ENCODE results near the gene RS1. TPM values are rescaled to one million over a fixed set of nuclear protein-coding genes. Genes with fewer than 3 reads are reported as not detected.

Gene RS1
- total and polyA plus RNA-seq, 2 donors (not counting 3 experiments of a cell fraction or from before 2014, with no cell fraction given): not detected

DNA sequence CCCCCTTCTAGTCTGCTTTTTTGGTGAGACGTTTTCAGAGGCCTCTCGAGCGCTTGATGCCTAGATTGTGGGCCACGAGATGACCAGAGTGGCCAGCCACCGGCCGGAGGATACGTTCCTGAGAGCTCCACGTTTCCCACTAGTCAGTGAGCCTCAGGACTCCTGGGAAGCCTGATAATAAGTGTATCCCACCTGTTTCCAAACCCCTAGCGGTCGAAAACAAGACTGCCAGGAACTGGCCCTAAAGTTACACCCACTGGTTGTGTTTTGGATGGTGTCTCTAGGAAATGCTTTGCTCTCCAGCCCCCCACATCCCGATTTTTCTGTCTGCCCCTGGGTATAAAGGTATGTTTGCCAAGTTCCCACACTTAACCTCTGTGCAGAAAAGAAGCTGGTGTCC is 4.6 kb upstream of the RS1 start:
- H3K27ac ChIP-seq (ENCODE audit: insufficient read depth, low read depth, low read length): no peak overlapping the region
- intact Hi-C loops (cut with micrococcal nuclease) (loop anchor here (5.0 to 10.0 kb wide), 3 partner anchors 211 to 658 kb away; partner anchors contain the start of gene PHKA2), dilution Hi-C loops (cut with MboI; ENCODE audit: extremely low pct_ligation_motif_present, low sequenced_read_pairs) (no loop called here)
- no peak for DNase-seq (ENCODE audit: low read depth, low spot score)
- no peaks in the 10 kb centered on the region for H3K79me2 ChIP-seq (ENCODE audit: control insufficient read depth, insufficient read depth, low read length)
- no peaks in the 10 kb centered on the region for H3K27me3 ChIP-seq (ENCODE audit: control insufficient read depth in 2 of 2, insufficient read depth in 2 of 2, low read length in 2 of 2)
- no peaks in the 10 kb centered on the region for H3K36me3 ChIP-seq (ENCODE audit: control insufficient read depth in 2 of 2, extremely low read depth in 1 of 2, insufficient read depth in 2 of 2, low read length in 2 of 2)
- no peak overlapping the region for H3K4me3 ChIP-seq (replicated peaks in 1 of 3; ENCODE audit: insufficient read depth in 1 of 3, low read depth in 1 of 3, low read length in 3 of 3)
- H3K9me3 ChIP-seq (replicated peaks; ENCODE audit: control insufficient read depth, insufficient read depth, low read length): no peaks in the 10 kb centered on the region
- CTCF ChIA-PET: interaction anchor here (0.9 to 2.6 kb wide), 2 partner anchors 11 to 252 kb away, joined by 3 to 13 read pairs; partner anchors contain the start of gene CDKL5
- no peaks in the 10 kb centered on the region for H3K4me1 ChIP-seq (ENCODE audit: control insufficient read depth, extremely low read depth, insufficient read depth, low read length)
- no peaks in the 10 kb centered on the region for H3K9me1 ChIP-seq (replicated peaks; ENCODE audit: control insufficient read depth, extremely low read depth, insufficient read depth, low read length)
- BruUV-seq (replicated peaks): no TSS peak
- TF ChIP-seq FOS (IDR thresholded peaks at IDR 0.05; ENCODE audit: borderline replicate concordance, insufficient read depth, low read length): no peak
- peak in 1 of 2 donors; percentile 24 for TF ChIP-seq CTCF (IDR thresholded peaks at IDR 0.05; ENCODE audit: extremely low read depth in 1 of 2, insufficient read depth in 1 of 2, low read depth in 1 of 2, low read length in 2 of 2)
- no peak for FAIRE-seq
- H2AFZ ChIP-seq (ENCODE audit: low read depth, low read length): no peak overlapping the region
- POLR2A ChIA-PET: no interaction called here
- no peaks in the 10 kb centered on the region for H4K20me1 ChIP-seq (replicated peaks; ENCODE audit: control insufficient read depth, extremely low read depth, insufficient read depth, low read length)
- H3K4me2 ChIP-seq (ENCODE audit: insufficient read depth, low read length): no peak overlapping the region
- no peak overlapping the region for H3K9ac ChIP-seq (replicated peaks; ENCODE audit: extremely low read depth, insufficient read depth, low read length)

- Histone ChIP-seq H3K4me2 (ENCODE audit: insufficient read depth, low read length) (no peak overlapping the region), H3K27ac (ENCODE audit: insufficient read depth, low read depth, low read length) (no peak overlapping the region), H3K9me3 (replicated peaks; ENCODE audit: control insufficient read depth, insufficient read depth, low read length) (no peaks in the 10 kb centered on the region), H3K79me2 (ENCODE audit: control insufficient read depth, insufficient read depth, low read length) (no peaks in the 10 kb centered on the region), H3K36me3 (ENCODE audit: control insufficient read depth in 2 of 2, extremely low read depth in 1 of 2, insufficient read depth in 2 of 2, low read length in 2 of 2) (no peaks in the 10 kb centered on the region), H3K27me3 (ENCODE audit: control insufficient read depth in 2 of 2, insufficient read depth in 2 of 2, low read length in 2 of 2) (no peaks in the 10 kb centered on the region), H3K9me1 (replicated peaks; ENCODE audit: control insufficient read depth, extremely low read depth, insufficient read depth, low read length) (no peaks in the 10 kb centered on the region), H2AFZ (ENCODE audit: low read depth, low read length) (no peak overlapping the region), H3K4me1 (ENCODE audit: control insufficient read depth, extremely low read depth, insufficient read depth, low read length) (no peaks in the 10 kb centered on the region), H4K20me1 (replicated peaks; ENCODE audit: control insufficient read depth, extremely low read depth, insufficient read depth, low read length) (no peaks in the 10 kb centered on the region), H3K9ac (replicated peaks; ENCODE audit: extremely low read depth, insufficient read depth, low read length) (no peak overlapping the region), H3K4me3 (replicated peaks in 1 of 3; ENCODE audit: insufficient read depth in 1 of 3, low read depth in 1 of 3, low read length in 3 of 3) (no peak overlapping the region)
- TF ChIP-seq CTCF (IDR thresholded peaks at IDR 0.05; ENCODE audit: extremely low read depth in 1 of 2, insufficient read depth in 1 of 2, low read depth in 1 of 2, low read length in 2 of 2) (no peak), MAX (IDR thresholded peaks at IDR 0.05; ENCODE audit: insufficient read depth, insufficient read length) (no peak), POLR2AphosphoS5 (IDR thresholded peaks at IDR 0.05; ENCODE audit: insufficient read depth, low read depth, low read length) (no peak), JUN (IDR thresholded peaks at IDR 0.05; ENCODE audit: borderline replicate concordance, insufficient read depth, insufficient read length, low read depth) (no peak)
- no TSS peak for BruUV-seq (replicated peaks)
- FAIRE-seq (no peak), DNase-seq (ENCODE audit: low read depth, low spot score) (no peak)
- intact Hi-C loops (cut with micrococcal nuclease): loop anchor here (5.0 to 10.0 kb wide), 3 partner anchors 211 to 659 kb away; partner anchors contain the start of gene PHKA2
- POLR2A ChIA-PET: no interaction called here
- CTCF ChIA-PET: interaction anchor here (2.6 kb wide), 1 partner anchor 11 kb away, joined by 13 read pairs; no protein-coding TSS in a partner anchor
- dilution Hi-C loops (cut with MboI; ENCODE audit: extremely low pct_ligation_motif_present, low sequenced_read_pairs): no loop called here
These were observed 4.1 kb upstream of the RS1 start for GRCh38 chrX:18676050-18676449.

Data from endothelial cell of umbilical vein (primary cell).